Activated CD4-positive, alpha-beta T cell treated with anti-CD3 and anti-CD28 coated beads, Interleukin-2, amount 10 ng/mL, durations not matched to agents 7 days and 5 days (primary cell): ENCODE measurements around the gene FRMD6. TPM values are rescaled to one million over a fixed set of nuclear protein-coding genes. Genes with fewer than 3 reads are reported as not detected.

Experiments used
- CTCF ChIA-PET: fragments of 350-600 bp; sonication (Branson Sonifier 250); formaldehyde crosslinking; loops from one replicate; lab custom pipeline; 2021; ENCODE audit warnings: antibody characterized with exemption; lab: Charles Lee
- POLR2A ChIA-PET: fragments of 350-600 bp; sonication (Branson Sonifier 250); formaldehyde crosslinking; loops from one replicate; lab custom pipeline; 2021; ENCODE audit warnings: antibody characterized with exemption; lab: Charles Lee
- DNase-seq: peaks from one replicate; pipeline ENCODE4 v3.0.0-alpha.2; 2020
- H3K27ac Mint-ChIP-seq: one replicate; pipeline ENCODE4 v1.8.0; 2021; ENCODE audit warnings: mild to moderate bottlenecking, moderate library complexity, mixed read lengths
- H3K27me3 Mint-ChIP-seq: one replicate; pipeline ENCODE4 v1.8.0; 2021; ENCODE audit warnings: mixed read lengths
- H3K36me3 Mint-ChIP-seq: one replicate; pipeline ENCODE4 v1.8.0; 2021; ENCODE audit warnings: low read depth, mixed read lengths
- H3K4me1 Mint-ChIP-seq: one replicate; pipeline ENCODE4 v1.8.0; 2021; ENCODE audit warnings: mixed read lengths
- H3K4me3 Mint-ChIP-seq: one replicate; pipeline ENCODE4 v1.8.0; 2021; ENCODE audit warnings: mild to moderate bottlenecking, moderate library complexity, mixed read lengths
- H3K9me3 Mint-ChIP-seq: one replicate; pipeline ENCODE4 v1.8.0; 2021; ENCODE audit warnings: mixed read lengths
- total RNA-seq, 2 experiments: library from RNA; stranded (reverse); gene quantifications; one replicate each; pipeline ENCODE4 v1.2.3, GENCODE V29; 2021

FRMD6 gene
- total RNA-seq, 2 experiments from 2014 or later, result 3.3 to 4.1 TPM

GRCh38 chr14:51657762-51658161 lies 6.1 kb downstream of the FRMD6 start:
- H3K27me3 Mint-ChIP-seq, result peaks cover 14% of the 10 kb centered on the region
- no peak overlapping the region for H3K27ac Mint-ChIP-seq
- POLR2A ChIA-PET, result interaction anchor here (0.7 kb wide), 1 partner anchor 9 kb away, joined by 3 read pairs; no protein-coding TSS in a partner anchor
- H3K4me1 Mint-ChIP-seq, result peaks cover 21% of the 10 kb centered on the region
- no peak for DNase-seq
- H3K4me3 Mint-ChIP-seq, result no peak overlapping the region
- no peaks in the 10 kb centered on the region for H3K9me3 Mint-ChIP-seq
- no peaks in the 10 kb centered on the region for H3K36me3 Mint-ChIP-seq
- CTCF ChIA-PET, result interaction anchor here (1.6 kb wide), 1 partner anchor 28 kb away, joined by 4 read pairs; no protein-coding TSS in a partner anchor

GRCh38 chr14:51658441-51659173 lies 6.9 kb downstream of the FRMD6 start:
- H3K27me3 Mint-ChIP-seq, result peaks cover 14% of the 10 kb centered on the region
- no peaks in the 10 kb centered on the region for H3K36me3 Mint-ChIP-seq
- CTCF ChIA-PET, result interaction anchor here (1.6 kb wide), 1 partner anchor 27 kb away, joined by 4 read pairs; no protein-coding TSS in a partner anchor
- H3K4me1 Mint-ChIP-seq, result peaks cover 12% of the 10 kb centered on the region
- no peak for DNase-seq
- POLR2A ChIA-PET, result no interaction called here
- H3K4me3 Mint-ChIP-seq, result no peak overlapping the region
- H3K9me3 Mint-ChIP-seq, result no peaks in the 10 kb centered on the region
- H3K27ac Mint-ChIP-seq, result no peak overlapping the region

GRCh38 chr14:51660741-51661140 lies 9.0 kb downstream of the FRMD6 start:
- Mint-ChIP-seq H3K9me3 (peaks cover 2% of the 10 kb centered on the region), H3K27ac (no peak overlapping the region), H3K4me3 (no peak overlapping the region), H3K27me3 (peaks cover 10% of the 10 kb centered on the region), H3K4me1 (peaks cover 2% of the 10 kb centered on the region), H3K36me3 (no peaks in the 10 kb centered on the region)
- ChIA-PET POLR2A (no interaction called here), CTCF (interaction anchor here (0.8 kb wide), 1 partner anchor 45 kb away, joined by 3 read pairs; no protein-coding TSS in a partner anchor)
- DNase-seq, result no peak

GRCh38 chr14:51661504-51661903 lies 9.8 kb downstream of the FRMD6 start:
- Mint-ChIP-seq H3K4me1 (peaks cover 2% of the 10 kb centered on the region), H3K27me3 (peaks cover 6% of the 10 kb centered on the region), H3K9me3 (peaks cover 3% of the 10 kb centered on the region), H3K4me3 (no peak overlapping the region), H3K36me3 (no peaks in the 10 kb centered on the region), H3K27ac (no peak overlapping the region)
- POLR2A ChIA-PET, result no interaction called here
- CTCF ChIA-PET, result interaction anchor here (1.5 to 2.2 kb wide), 2 partner anchors 9 to 11 kb away, joined by 5 to 7 read pairs; partner anchors contain the start of gene FRMD6
- DNase-seq, result no peak

- DNase-seq, result no peak
- Mint-ChIP-seq H3K4me1 (no peaks in the 10 kb centered on the region), H3K27me3 (peaks cover 5% of the 10 kb centered on the region), H3K27ac (no peak overlapping the region), H3K9me3 (peaks cover 3% of the 10 kb centered on the region), H3K36me3 (no peaks in the 10 kb centered on the region), H3K4me3 (no peak overlapping the region)
- ChIA-PET CTCF (interaction anchor here (1.1 to 1.4 kb wide), 2 partner anchors 11 to 13 kb away, joined by 4 to 6 read pairs; no protein-coding TSS in a partner anchor), POLR2A (no interaction called here)
Measured at GRCh38 chr14:51663783-51664326, 12.1 kb downstream of the FRMD6 start.

GRCh38 chr14:51666070-51666469 lies 14.4 kb downstream of the FRMD6 start:
- ChIA-PET POLR2A (no interaction called here), CTCF (no interaction called here)
- Mint-ChIP-seq H3K4me1 (no peaks in the 10 kb centered on the region), H3K27me3 (no peaks in the 10 kb centered on the region), H3K36me3 (no peaks in the 10 kb centered on the region), H3K9me3 (peaks cover 3% of the 10 kb centered on the region), H3K27ac (no peak overlapping the region), H3K4me3 (no peak overlapping the region)
- no peak for DNase-seq

- ChIA-PET POLR2A (interaction anchor here (1.1 kb wide), 1 partner anchor 9 kb away, joined by 3 read pairs; no protein-coding TSS in a partner anchor), CTCF (no interaction called here)
- no peak for DNase-seq
- H3K27me3 Mint-ChIP-seq, result no peaks in the 10 kb centered on the region
- H3K27ac Mint-ChIP-seq, result no peak overlapping the region
- H3K4me1 Mint-ChIP-seq, result no peaks in the 10 kb centered on the region
- H3K9me3 Mint-ChIP-seq, result peaks cover 3% of the 10 kb centered on the region
- H3K4me3 Mint-ChIP-seq, result no peak overlapping the region
- H3K36me3 Mint-ChIP-seq, result no peaks in the 10 kb centered on the region
Measured at GRCh38 chr14:51666826-51667225, 15.1 kb downstream of the FRMD6 start.

GRCh38 chr14:51668870-51669269 lies 17.2 kb downstream of the FRMD6 start:
- no peak overlapping the region for H3K4me3 Mint-ChIP-seq
- no peaks in the 10 kb centered on the region for H3K27me3 Mint-ChIP-seq
- peaks cover 3% of the 10 kb centered on the region for H3K9me3 Mint-ChIP-seq
- H3K27ac Mint-ChIP-seq, result no peak overlapping the region
- no peak for DNase-seq
- H3K4me1 Mint-ChIP-seq, result no peaks in the 10 kb centered on the region
- H3K36me3 Mint-ChIP-seq, result no peaks in the 10 kb centered on the region
- ChIA-PET POLR2A (no interaction called here), CTCF (interaction anchor here (0.6 to 1.7 kb wide), 3 partner anchors 12 to 381 kb away, joined by 3 to 9 read pairs (median 3); partner anchors contain the start of gene FRMD6)

GRCh38 chr14:51674294-51675002 lies 22.7 kb downstream of the FRMD6 start:
- Mint-ChIP-seq H3K36me3 (no peaks in the 10 kb centered on the region), H3K27me3 (no peaks in the 10 kb centered on the region), H3K9me3 (no peaks in the 10 kb centered on the region), H3K4me1 (peaks cover 11% of the 10 kb centered on the region), H3K27ac (no peak overlapping the region), H3K4me3 (no peak overlapping the region)
- ChIA-PET CTCF (no interaction called here), POLR2A (no interaction called here)
- no peak for DNase-seq

- no peak for DNase-seq
- Mint-ChIP-seq H3K4me1 (peaks cover 11% of the 10 kb centered on the region), H3K4me3 (no peak overlapping the region), H3K27ac (no peak overlapping the region), H3K27me3 (peaks cover 2% of the 10 kb centered on the region), H3K36me3 (no peaks in the 10 kb centered on the region), H3K9me3 (no peaks in the 10 kb centered on the region)
- POLR2A ChIA-PET, result no interaction called here
- CTCF ChIA-PET, result no interaction called here
Measured at GRCh38 chr14:51676549-51676948, 24.8 kb downstream of the FRMD6 start.

GRCh38 chr14:51677266-51677665 lies 25.6 kb downstream of the FRMD6 start:
- DNase-seq, result no peak
- H3K4me1 Mint-ChIP-seq, result peaks cover 11% of the 10 kb centered on the region
- H3K9me3 Mint-ChIP-seq, result no peaks in the 10 kb centered on the region
- ChIA-PET POLR2A (no interaction called here), CTCF (interaction anchor here (0.6 kb wide), 1 partner anchor 585 kb away, joined by 3 read pairs; no protein-coding TSS in a partner anchor)
- H3K4me3 Mint-ChIP-seq, result no peak overlapping the region
- H3K27me3 Mint-ChIP-seq, result peaks cover 2% of the 10 kb centered on the region
- no peaks in the 10 kb centered on the region for H3K36me3 Mint-ChIP-seq
- H3K27ac Mint-ChIP-seq, result no peak overlapping the region

- H3K4me1 Mint-ChIP-seq, result peaks cover 11% of the 10 kb centered on the region
- ChIA-PET POLR2A (no interaction called here), CTCF (no interaction called here)
- no peaks in the 10 kb centered on the region for H3K36me3 Mint-ChIP-seq
- DNase-seq, result no peak
- peaks cover 2% of the 10 kb centered on the region for H3K27me3 Mint-ChIP-seq
- H3K4me3 Mint-ChIP-seq, result no peak overlapping the region
- H3K9me3 Mint-ChIP-seq, result no peaks in the 10 kb centered on the region
- no peak overlapping the region for H3K27ac Mint-ChIP-seq
Measured at GRCh38 chr14:51677738-51678137, 26.0 kb downstream of the FRMD6 start.

GRCh38 chr14:51680031-51680430 lies 28.3 kb downstream of the FRMD6 start:
- Mint-ChIP-seq H3K27me3 (peaks cover 2% of the 10 kb centered on the region), H3K36me3 (no peaks in the 10 kb centered on the region), H3K9me3 (no peaks in the 10 kb centered on the region), H3K4me1 (peaks cover 11% of the 10 kb centered on the region), H3K27ac (no peak overlapping the region), H3K4me3 (no peak overlapping the region)
- DNase-seq, result no peak
- ChIA-PET POLR2A (no interaction called here), CTCF (no interaction called here)
